Stimulated activated CD4-positive, alpha-beta T cell treated with anti-CD3 and anti-CD28 coated beads, Interleukin-12 subunit alpha, Interleukin-12 subunit beta, amount 100 ng/mL, for 4 hours (primary cell): ENCODE data around the gene ENOX1.

Experiments
- DNase-seq: peaks from one replicate; pipeline ENCODE4 v3.0.0-alpha.2; 2020

ENOX1 gene

DNA sequence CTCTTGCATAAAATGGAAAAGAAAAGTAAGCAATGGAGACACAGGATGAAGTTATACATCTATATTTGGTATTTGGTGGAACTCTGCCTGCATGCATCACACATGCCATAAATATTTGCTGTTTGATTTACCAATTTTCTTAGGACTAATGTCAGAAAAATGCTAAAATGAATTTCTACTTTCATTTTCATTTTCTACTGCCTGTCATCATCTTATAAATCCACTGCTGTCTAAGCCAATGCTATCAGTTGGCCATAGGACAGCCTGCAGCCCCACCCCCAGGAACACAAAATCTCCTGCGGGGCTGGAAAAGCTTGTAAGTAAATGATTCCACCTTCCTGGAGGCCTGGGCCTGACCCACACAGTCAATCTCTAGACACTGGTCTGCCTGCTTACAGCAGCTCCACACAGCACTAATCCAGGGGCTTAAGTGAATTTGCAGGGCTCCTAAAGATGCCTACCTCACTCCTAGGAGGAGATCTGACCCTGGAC lies 122.0 kb downstream of the ENOX1 start:
- DNase-seq = no peak

GRCh38 chr13:43663474-43664090 lies 123.2 kb downstream of the ENOX1 start:
- no peak for DNase-seq

DNA sequence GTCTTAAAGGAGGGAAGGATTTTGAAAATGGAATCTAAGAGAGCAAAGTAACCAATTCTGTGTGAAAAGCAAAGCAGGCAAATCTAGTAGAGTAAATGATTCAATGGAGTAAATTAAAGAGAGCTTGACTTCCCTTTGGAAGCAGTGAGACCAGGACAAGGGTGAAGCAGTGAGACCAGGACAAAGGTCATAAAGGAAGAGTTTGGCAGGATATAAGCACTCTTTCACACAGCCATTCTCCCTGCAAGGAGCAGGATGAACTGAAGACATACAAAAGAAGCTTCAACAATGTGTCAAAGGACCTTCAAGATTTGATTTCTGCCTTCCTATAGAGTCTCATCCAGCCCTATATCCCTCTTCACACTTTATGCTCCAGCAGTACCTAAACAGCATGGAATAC lies 123.8 kb downstream of the ENOX1 start:
- no peak for DNase-seq

DNA sequence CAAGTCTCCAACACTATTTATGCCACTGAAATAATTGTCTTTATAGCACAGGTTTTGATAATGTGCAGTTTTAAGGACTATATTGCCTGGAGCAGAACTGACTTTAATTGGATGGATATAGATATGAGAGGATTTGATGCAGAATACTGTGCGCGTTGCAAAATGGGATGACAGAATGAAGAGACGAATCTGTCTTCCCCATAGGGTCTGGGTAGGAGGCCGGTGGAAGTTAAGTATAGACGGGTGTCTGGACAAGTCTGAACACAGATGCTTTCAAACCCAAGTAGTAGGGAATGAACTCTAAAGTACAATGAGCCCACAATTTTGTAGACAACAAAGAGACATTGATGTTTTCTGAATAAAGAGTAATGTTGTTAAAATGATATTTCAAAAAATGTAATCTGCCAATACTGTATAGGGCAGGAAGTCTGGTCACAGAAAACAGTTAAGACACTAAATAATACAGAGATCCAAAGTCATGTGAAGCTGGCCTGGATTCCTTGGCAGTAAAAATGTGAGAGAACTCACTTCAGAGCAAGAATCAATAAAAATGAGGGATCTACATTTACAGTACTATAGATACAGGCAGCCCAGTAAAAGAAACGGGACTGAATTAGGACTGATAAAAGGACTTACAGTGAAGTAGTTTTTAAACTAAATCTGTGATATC lies 125.5 kb downstream of the ENOX1 start:
- DNase-seq = no peak

DNA sequence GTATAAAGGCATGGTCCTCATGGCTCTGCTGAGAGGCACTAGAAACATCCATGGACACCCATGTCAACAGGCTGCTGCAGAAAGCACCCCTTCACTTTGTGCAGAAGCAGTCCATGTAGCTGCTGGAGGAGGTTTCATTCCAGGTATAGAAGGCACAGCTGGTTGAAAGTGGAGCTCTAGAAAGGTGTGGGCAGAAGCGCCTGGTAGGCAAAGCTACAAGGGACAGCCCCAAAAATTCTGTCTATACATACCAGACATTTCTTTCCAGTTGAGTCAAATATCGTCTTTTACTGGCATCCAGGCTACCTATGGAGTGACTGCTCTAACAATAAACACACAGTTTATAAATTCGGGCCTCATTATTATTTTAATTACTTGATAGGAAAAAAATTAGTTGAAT lies 129.3 kb downstream of the ENOX1 start:
- no peak for DNase-seq

- DNase-seq = no peak
These were observed 132.8 kb downstream of the ENOX1 start for GRCh38 chr13:43653980-43654379.

DNA sequence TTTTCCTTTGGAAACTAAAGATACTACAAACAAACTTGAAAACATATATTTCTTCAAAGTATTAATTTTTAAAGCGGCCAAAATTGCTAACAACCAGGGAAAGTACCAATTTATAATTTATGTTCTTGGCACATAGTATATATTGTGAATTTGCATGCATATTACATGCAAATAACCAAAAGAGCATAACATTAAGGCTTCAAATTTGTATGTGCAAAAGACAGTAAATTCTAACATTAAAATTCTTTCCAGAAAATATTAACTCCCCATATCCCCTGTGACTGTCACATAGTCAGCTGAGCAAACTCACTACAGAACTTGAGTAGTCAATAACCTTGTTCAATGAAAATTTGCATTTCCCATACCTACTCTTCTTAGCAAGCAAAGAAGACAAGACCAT lies 133.4 kb downstream of the ENOX1 start:
- no peak for DNase-seq

DNA sequence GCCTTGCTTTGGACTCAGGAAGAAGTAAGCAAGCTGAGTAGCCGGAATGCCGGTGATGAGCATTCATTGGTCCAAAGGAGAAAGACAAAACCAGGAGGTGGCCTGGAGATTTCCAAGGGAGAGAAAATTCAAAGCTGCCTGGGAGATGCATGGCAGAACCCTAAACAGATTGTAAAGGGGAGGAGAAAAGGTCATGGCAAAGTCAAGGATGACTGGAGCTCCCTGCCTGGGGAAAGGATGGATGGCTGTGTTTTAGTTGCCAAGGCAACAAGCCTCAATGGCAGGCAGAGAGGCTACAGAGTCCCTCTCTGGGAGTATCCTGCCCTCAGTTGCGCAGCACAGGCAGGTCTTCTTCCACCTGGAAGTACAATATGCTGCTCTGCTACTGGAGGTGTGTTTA lies 134.0 kb downstream of the ENOX1 start:
- no peak for DNase-seq

- DNase-seq = no peak
These were observed 135.9 kb downstream of the ENOX1 start for GRCh38 chr13:43650882-43651281.

- no peak for DNase-seq
These were observed 138.0 kb downstream of the ENOX1 start for GRCh38 chr13:43648733-43649132.

DNA sequence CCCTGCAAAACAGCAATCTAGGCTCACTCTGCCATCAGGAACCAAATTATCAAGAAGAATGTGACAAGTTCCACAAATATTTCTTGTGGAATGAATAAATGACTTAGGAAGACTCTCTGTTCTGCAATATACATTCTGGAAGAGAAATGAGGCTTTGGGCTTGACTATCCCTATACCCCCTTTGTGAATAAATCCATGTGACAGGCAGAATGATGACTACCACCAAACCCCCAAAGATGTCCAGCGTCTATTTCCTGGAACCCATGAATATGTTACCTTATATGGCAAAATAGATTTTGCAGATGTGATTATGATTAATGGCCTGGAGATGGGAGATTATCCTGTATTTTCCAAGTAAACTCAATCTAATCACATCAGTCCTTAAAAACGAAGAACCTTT lies 139.3 kb downstream of the ENOX1 start:
- no peak for DNase-seq

GRCh38 chr13:43640476-43640875 lies 146.3 kb downstream of the ENOX1 start:
- DNase-seq = no peak

DNA sequence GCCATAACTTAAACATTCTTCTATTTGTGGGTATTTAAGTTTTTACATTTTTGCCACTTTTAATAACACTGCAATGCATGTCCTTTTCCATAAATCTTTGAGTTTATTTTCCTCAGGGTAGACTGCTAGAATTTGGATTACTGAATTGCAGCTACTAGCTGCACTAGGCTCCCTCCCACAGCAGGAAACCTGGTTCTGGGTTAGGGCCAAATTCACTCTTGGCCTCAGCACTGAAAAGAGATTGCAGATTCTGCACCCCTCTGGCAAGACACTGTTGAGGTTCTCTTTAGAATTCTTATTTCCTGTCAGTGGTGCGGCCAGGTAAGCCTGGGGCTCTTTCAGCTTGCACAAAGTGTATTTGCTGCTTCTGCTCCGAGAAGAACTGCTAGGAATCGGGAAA lies 155.7 kb downstream of the ENOX1 start:
- DNase-seq = no peak

DNA sequence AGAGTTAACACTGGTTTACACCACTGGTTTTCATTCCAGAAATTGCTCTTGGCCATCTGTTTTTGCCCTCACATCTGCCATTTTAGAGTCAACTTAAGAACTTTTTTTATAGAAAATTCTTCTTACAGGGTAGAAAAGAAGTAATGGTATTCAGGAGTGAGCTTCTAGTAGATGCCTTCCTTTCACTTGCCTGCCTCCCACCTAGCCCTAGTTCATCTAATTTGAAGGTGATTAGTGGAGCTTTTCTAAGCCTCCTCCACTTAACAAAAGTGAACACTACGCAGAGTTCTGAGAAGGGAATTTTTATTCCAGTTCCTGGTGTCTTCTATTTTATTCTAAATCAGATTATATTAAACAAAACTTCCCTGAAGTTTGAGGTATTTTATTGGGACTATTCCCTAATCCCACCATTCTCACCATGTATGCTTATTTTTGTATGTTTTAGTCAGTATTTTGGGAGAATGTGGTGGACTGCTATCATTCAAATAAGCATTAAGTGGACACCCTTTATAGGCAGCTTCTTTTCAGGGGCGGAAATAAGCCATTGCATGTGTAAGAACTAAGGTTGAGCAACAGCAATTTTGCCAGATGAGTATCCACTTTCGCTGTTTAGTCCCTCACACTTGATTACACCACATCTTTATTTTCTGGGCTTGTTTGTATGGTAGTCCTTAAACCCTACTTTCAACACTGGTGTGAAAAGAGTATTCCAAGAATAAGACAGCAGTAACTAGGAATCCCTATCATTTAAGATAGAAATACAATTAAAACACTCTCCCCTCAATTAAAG lies 156.9 kb downstream of the ENOX1 start:
- no peak for DNase-seq

- DNase-seq = no peak
These were observed 159.8 kb downstream of the ENOX1 start for GRCh38 chr13:43626994-43627393.

- no peak for DNase-seq
These were observed 172.7 kb downstream of the ENOX1 start for GRCh38 chr13:43614063-43614462.

GRCh38 chr13:43611281-43612273 lies 175.2 kb downstream of the ENOX1 start:
- no peak for DNase-seq

GRCh38 chr13:43608400-43609137 lies 178.2 kb downstream of the ENOX1 start:
- no peak for DNase-seq

- no peak for DNase-seq
These were observed 189.2 kb downstream of the ENOX1 start for GRCh38 chr13:43597599-43597945.

GRCh38 chr13:43596924-43597598 lies 189.7 kb downstream of the ENOX1 start:
- no peak for DNase-seq

DNA sequence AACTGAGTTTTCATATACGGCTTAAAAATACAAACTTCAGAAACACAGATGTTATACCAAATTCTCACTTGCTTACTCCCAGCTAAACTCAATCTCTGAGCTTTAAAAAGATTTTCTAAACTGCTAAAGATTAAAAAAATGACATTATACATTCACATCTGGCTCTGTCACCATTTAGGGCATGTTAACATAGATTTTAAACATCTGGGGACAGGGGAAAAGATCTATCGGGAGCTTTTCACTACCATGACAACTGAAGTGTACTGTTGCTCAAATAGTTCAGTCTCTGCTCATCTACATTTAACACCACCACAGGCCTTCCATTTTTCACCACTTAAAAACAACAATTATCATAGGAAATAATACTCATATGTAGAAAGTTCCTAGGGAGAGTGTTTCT lies 190.8 kb downstream of the ENOX1 start:
- no peak for DNase-seq

- no peak for DNase-seq
These were observed 199.4 kb downstream of the ENOX1 start for GRCh38 chr13:43587376-43587775.
